K562 (cell line): ENCODE data around the gene BCAS1. TPM values are rescaled to one million over a fixed set of nuclear protein-coding genes. Genes with fewer than 3 reads are reported as not detected.

Experiments used
- CEBPB ChIP-seq: fragments of 450-650 bp; IDR thresholded peaks from 2 replicates; pipeline ENCODE4 v1.6.1; 2016; ENCODE audit warnings: missing genetic modification characterization, missing compliant biosample characterization
- CEBPZ ChIP-seq: fragments of 150-350 bp; IDR thresholded peaks from 2 replicates; pipeline ENCODE4 v1.6.1; 2014; ENCODE audit warnings: low read depth, mild to moderate bottlenecking, low read length, borderline replicate concordance
- DLX4 ChIP-seq: fragments of 250-450 bp; sonication (Bioruptor Pico); IDR thresholded peaks from 2 replicates; pipeline ENCODE4 v1.6.1; 2021; ENCODE audit warnings: mild to moderate bottlenecking
- GATAD2B ChIP-seq: fragments of 450-650 bp; IDR thresholded peaks from 2 replicates; pipeline ENCODE4 v1.6.1; 2017; ENCODE audit warnings: mild to moderate bottlenecking, borderline replicate concordance
- GTF2F1 ChIP-seq: IDR thresholded peaks from 2 replicates; pipeline ENCODE4 v1.6.1; 2011; ENCODE audit warnings: low read depth, low read length, improper control_type of control experiment
- HCFC1 ChIP-seq: IDR thresholded peaks from 2 replicates; pipeline ENCODE4 v1.6.1; 2012; ENCODE audit warnings: low read depth, low read length, improper control_type of control experiment
- KLF1 ChIP-seq: fragments of 450-650 bp; IDR thresholded peaks from 2 replicates; pipeline ENCODE4 v1.6.1; 2016; ENCODE audit warnings: missing genetic modification characterization, missing compliant biosample characterization
- MBD1 ChIP-seq: fragments of 250-450 bp; sonication (Bioruptor Pico); IDR thresholded peaks from 2 replicates; pipeline ENCODE4 v1.8.0; 2022; ENCODE audit warnings: inconsistent platforms
- MEF2D ChIP-seq: conservative IDR thresholded peaks from 2 replicates; pipeline ENCODE4 v1.6.1; 2016; ENCODE audit warnings: low read depth, missing genetic modification characterization, missing compliant biosample characterization
- MTA1 ChIP-seq: fragments of 450-650 bp; IDR thresholded peaks from 2 replicates; pipeline ENCODE4 v1.6.1; 2017; ENCODE audit warnings: borderline replicate concordance
- MTA3 ChIP-seq: fragments of 450-650 bp; formaldehyde crosslinking; IDR thresholded peaks from 2 replicates; pipeline ENCODE4 v1.6.1; 2017; ENCODE audit warnings: mild to moderate bottlenecking, borderline replicate concordance
- NCOR1 ChIP-seq: fragments of 450-650 bp; IDR thresholded peaks from 2 replicates; pipeline ENCODE4 v1.6.1; 2016; ENCODE audit warnings: mild to moderate bottlenecking, moderate library complexity
- NRF1 ChIP-seq, 2 experiments: fragments of 450-650 bp; IDR thresholded peaks in 1 of 2; conservative IDR thresholded peaks in 1 of 2; 2 replicates each; pipeline ENCODE4 v1.6.1; 2014; ENCODE audit warnings: mild to moderate bottlenecking in 2 of 2
- PHTF2 ChIP-seq: fragments of 250-450 bp; sonication (Bioruptor Pico); IDR thresholded peaks from 2 replicates; pipeline ENCODE4 v1.5.0; 2021; ENCODE audit warnings: mild to moderate bottlenecking
- SMAD4 ChIP-seq: fragments of 250-450 bp; sonication (Bioruptor Pico); conservative IDR thresholded peaks from 2 replicates; pipeline ENCODE4 v1.8.0; 2021; ENCODE audit warnings: inconsistent platforms, mild to moderate bottlenecking, moderate library complexity
- SMARCC2 ChIP-seq: fragments of 450-650 bp; IDR thresholded peaks from 2 replicates; pipeline ENCODE4 v1.6.1; 2017; ENCODE audit warnings: antibody characterized with exemption, moderate library complexity, mild to moderate bottlenecking, low read depth
- SRSF1 ChIP-seq: fragments of 200-400 bp; formaldehyde crosslinking; IDR thresholded peaks from 2 replicates; pipeline ENCODE4 v1.6.1; 2017; ENCODE audit warnings: mild to moderate bottlenecking, low read depth, low read length, moderate library complexity
- TAF7 ChIP-seq: fragments of 450-650 bp; IDR thresholded peaks from 2 replicates; pipeline ENCODE4 v1.6.1; 2016; ENCODE audit warnings: missing genetic modification characterization, missing compliant biosample characterization
- TSC22D4 ChIP-seq: fragments of 450-650 bp; IDR thresholded peaks from 2 replicates; pipeline ENCODE4 v1.6.1; 2016; ENCODE audit warnings: missing genetic modification characterization, missing biosample characterization, control low read depth
- XRCC5 ChIP-seq: fragments of 200-400 bp; formaldehyde crosslinking; IDR thresholded peaks from 2 replicates; pipeline ENCODE4 v1.6.1; 2017; ENCODE audit warnings: low read depth, mild to moderate bottlenecking, low read length
- ZBED1 ChIP-seq: IDR thresholded peaks from 2 replicates; pipeline ENCODE4 v1.6.1; 2014
- ZNF134 ChIP-seq: fragments of 250-450 bp; sonication (Bioruptor Pico); conservative IDR thresholded peaks from 2 replicates; pipeline ENCODE4 v1.4.0; 2020
- ZNF146 ChIP-seq: IDR thresholded peaks from one replicate; pipeline ENCODE4 v1.6.1; 2018; ENCODE audit warnings: missing compliant biosample characterization; ENCODE audit not compliant: unreplicated experiment
- ZNF644 ChIP-seq: fragments of 200-800 bp; sonication (Bioruptor generic); IDR thresholded peaks from 2 replicates; pipeline ENCODE4 v1.6.1; 2016; ENCODE audit warnings: low read depth, missing genetic modification characterization, missing compliant biosample characterization
- ZNF696 ChIP-seq: fragments of 250-450 bp; sonication (Bioruptor Pico); conservative IDR thresholded peaks from 2 replicates; pipeline ENCODE4 v1.4.0; 2020; ENCODE audit warnings: mild to moderate bottlenecking, moderate library complexity
- polyA plus RNA-seq, 8 experiments: library from polyadenylated mRNA; depleted of rRNA in 4 of 8; stranded (reverse) in 5 of 8; unstranded in 3 of 8; fragments of >200 nt; fragmentation: Nextera tagmentation in 2 of 8; fragmentation: Illumina TruSeq in 1 of 8; extraction: Ambion mirVana in 2 of 8; extraction: Trizol in 1 of 8; gene quantifications; 2 replicates each; pipeline versions ENCODE4 v1.2.1 to v1.2.3, GENCODE V29; 2011 to 2014; ENCODE audit warnings: inconsistent platforms in 1 of 8, missing spikeins in 1 of 8
- total RNA-seq, 7 experiments: library from RNA; depleted of rRNA in 6 of 7; stranded (reverse); fragments of >200 nt in 6 of 7; fragmentation: Illumina TruSeq in 2 of 7; extraction: Trizol in 2 of 7; gene quantifications; 2 replicates each; pipeline versions ENCODE4 v1.2.1 to v1.2.3, GENCODE V29; 2011 to 2021; ENCODE audit warnings: low replicate concordance in 1 of 7
- TF ChIP-seq, protein P1 (sequence below): IDR thresholded peaks from 3 replicates; pipeline ENCODE4 v1.6.1; 2011; ENCODE audit warnings: borderline replicate concordance, mild to moderate bottlenecking; ENCODE audit not compliant: insufficient read length, insufficient read depth

The BCAS1 gene
- total and polyA plus RNA-seq, 9 of the 15 experiments (the other 6 are each of a cell fraction or from before 2014, with no cell fraction given): 0.18 to 2.3 (median 0.93) TPM

- TF ChIP-seq CEBPZ (no peak), MBD1 (CRISPR knock-in tag) (no peak), MTA3 (no peak), DLX4 (CRISPR knock-in tag) (no peak), SMARCC2 (no peak), SMAD4 (no peak), ZBED1 (no peak), TAF7 (tag) (no peak), MTA1 (no peak), PHTF2 (CRISPR knock-in tag) (no peak), GTF2F1 (no peak), NCOR1 (peak; percentile 74), NRF1 (conservative IDR thresholded peaks at IDR 0.05 in 1 of 2, IDR thresholded peaks at IDR 0.05 in 1 of 2) (no peak), TSC22D4 (no peak), GATAD2B (no peak), ZNF146 (CRISPR knock-in tag) (no peak), XRCC5 (no peak), ZNF696 (CRISPR knock-in tag) (no peak), ZNF644 (tag) (no peak), CEBPB (tag) (peak; percentile 74), ZNF134 (CRISPR knock-in tag) (no peak), MEF2D (tag) (no peak), HCFC1 (no peak), SRSF1 (no peak), KLF1 (tag) (no peak)
- TF ChIP-seq, protein P1, sequence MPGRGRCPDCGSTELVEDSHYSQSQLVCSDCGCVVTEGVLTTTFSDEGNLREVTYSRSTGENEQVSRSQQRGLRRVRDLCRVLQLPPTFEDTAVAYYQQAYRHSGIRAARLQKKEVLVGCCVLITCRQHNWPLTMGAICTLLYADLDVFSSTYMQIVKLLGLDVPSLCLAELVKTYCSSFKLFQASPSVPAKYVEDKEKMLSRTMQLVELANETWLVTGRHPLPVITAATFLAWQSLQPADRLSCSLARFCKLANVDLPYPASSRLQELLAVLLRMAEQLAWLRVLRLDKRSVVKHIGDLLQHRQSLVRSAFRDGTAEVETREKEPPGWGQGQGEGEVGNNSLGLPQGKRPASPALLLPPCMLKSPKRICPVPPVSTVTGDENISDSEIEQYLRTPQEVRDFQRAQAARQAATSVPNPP: no peak
These were observed 133.1 kb downstream of the BCAS1 start (continued) for GRCh38 chr20:53937339-53937741.
